Measurements from ENCODE around the gene ADGRD2. TPM values are rescaled to one million over a fixed set of nuclear protein-coding genes. Genes with fewer than 3 reads are reported as not detected.

Gene ADGRD2
- total and polyA plus RNA-seq, 2 of the 13 experiments (the other 11 are each of a cell fraction or from before 2014, with no cell fraction given): not detected

DNA sequence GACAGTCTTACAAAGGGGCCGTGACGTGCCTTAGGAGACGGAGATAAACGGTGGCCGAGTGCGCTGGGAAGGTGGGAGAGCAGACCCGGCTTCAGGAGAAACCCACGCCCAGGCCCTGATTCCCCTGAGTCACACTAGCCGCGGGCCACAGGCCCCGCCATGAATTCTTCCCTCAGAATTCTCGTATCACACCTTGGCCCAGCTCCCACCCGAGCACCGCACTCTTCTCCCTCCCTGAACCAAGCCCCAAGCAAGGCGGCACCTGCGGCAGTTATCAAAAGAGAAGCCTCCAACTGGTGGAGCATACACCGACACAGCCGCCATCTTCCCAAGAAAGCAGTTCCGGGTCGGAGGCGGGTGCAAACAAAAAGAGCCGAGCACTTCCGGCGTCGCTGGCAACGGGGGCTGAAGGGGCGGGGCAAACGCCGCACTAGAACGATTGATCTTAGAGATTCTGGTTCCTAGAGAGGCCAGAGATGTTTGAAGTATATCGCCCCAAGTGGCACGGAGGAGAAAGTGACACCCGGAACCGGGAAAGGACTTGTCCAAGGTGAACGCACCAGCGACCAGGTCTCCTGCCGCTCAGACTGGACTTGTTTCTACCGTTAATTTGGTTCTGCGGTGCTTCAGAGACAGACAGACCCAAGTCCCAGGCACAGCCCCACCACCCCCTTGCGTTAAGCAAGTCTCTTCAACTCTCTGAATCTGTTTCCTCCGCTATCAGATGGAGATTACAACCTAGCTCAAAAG, 35.0 kb upstream of the ADGRD2 start, which contains the start of gene PSMB7 (continued):
- TF ChIP-seq, protein P1, sequence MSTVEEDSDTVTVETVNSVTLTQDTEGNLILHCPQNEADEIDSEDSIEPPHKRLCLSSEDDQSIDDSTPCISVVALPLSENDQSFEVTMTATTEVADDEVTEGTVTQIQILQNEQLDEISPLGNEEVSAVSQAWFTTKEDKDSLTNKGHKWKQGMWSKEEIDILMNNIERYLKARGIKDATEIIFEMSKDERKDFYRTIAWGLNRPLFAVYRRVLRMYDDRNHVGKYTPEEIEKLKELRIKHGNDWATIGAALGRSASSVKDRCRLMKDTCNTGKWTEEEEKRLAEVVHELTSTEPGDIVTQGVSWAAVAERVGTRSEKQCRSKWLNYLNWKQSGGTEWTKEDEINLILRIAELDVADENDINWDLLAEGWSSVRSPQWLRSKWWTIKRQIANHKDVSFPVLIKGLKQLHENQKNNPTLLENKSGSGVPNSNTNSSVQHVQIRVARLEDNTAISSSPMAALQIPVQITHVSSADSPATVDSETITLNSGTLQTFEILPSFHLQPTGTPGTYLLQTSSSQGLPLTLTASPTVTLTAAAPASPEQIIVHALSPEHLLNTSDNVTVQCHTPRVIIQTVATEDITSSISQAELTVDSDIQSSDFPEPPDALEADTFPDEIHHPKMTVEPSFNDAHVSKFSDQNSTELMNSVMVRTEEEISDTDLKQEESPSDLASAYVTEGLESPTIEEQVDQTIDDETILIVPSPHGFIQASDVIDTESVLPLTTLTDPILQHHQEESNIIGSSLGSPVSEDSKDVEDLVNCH (CRISPR knock-in tag; IDR thresholded peaks at IDR 0.05): no peak
- TF ChIP-seq, protein P2, sequence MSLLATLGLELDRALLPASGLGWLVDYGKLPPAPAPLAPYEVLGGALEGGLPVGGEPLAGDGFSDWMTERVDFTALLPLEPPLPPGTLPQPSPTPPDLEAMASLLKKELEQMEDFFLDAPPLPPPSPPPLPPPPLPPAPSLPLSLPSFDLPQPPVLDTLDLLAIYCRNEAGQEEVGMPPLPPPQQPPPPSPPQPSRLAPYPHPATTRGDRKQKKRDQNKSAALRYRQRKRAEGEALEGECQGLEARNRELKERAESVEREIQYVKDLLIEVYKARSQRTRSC (CRISPR knock-in tag; IDR thresholded peaks at IDR 0.05; ENCODE audit: low read depth): no peak
- TF ChIP-seq FOXM1 (CRISPR knock-in tag; IDR thresholded peaks at IDR 0.05) (no peak), KMT2A (CRISPR knock-in tag; IDR thresholded peaks at IDR 0.05) (no peak; the same call in 1 of the 2 replicates), ZNF772 (CRISPR knock-in tag; IDR thresholded peaks at IDR 0.05) (peak; percentile 95), ATF7-NPFF (CRISPR knock-in tag; IDR thresholded peaks at IDR 0.05; ENCODE audit: low read depth) (peak; percentile 49; the same call in 1 of the 2 replicates), FIP1L1 (IDR thresholded peaks at IDR 0.05; ENCODE audit: borderline replicate concordance, insufficient read depth, low read depth, low read length) (0 out of 2 replicates have a peak, but pooled peaks have one; percentile 71), AGO1 (IDR thresholded peaks at IDR 0.05; ENCODE audit: low read depth, low read length, poor library complexity, severe bottlenecking) (no peak)
- TF ChIP-seq, protein P3, sequence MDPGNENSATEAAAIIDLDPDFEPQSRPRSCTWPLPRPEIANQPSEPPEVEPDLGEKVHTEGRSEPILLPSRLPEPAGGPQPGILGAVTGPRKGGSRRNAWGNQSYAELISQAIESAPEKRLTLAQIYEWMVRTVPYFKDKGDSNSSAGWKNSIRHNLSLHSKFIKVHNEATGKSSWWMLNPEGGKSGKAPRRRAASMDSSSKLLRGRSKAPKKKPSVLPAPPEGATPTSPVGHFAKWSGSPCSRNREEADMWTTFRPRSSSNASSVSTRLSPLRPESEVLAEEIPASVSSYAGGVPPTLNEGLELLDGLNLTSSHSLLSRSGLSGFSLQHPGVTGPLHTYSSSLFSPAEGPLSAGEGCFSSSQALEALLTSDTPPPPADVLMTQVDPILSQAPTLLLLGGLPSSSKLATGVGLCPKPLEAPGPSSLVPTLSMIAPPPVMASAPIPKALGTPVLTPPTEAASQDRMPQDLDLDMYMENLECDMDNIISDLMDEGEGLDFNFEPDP (CRISPR knock-in tag; conservative IDR thresholded peaks at IDR 0.05): no peak
- TF ChIP-seq, protein P4, sequence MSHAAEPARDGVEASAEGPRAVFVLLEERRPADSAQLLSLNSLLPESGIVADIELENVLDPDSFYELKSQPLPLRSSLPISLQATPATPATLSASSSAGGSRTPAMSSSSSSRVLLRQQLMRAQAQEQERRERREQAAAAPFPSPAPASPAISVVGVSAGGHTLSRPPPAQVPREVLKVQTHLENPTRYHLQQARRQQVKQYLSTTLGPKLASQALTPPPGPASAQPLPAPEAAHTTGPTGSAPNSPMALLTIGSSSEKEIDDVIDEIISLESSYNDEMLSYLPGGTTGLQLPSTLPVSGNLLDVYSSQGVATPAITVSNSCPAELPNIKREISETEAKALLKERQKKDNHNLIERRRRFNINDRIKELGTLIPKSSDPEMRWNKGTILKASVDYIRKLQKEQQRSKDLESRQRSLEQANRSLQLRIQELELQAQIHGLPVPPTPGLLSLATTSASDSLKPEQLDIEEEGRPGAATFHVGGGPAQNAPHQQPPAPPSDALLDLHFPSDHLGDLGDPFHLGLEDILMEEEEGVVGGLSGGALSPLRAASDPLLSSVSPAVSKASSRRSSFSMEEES (CRISPR knock-in tag; IDR thresholded peaks at IDR 0.05): 0 out of 2 replicates have a peak, but pooled peaks have one; percentile 19
- TF ChIP-seq, protein P5, sequence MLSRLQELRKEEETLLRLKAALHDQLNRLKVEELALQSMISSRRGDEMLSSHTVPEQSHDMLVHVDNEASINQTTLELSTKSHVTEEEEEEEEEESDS (CRISPR knock-in tag; IDR thresholded peaks at IDR 0.05; ENCODE audit: borderline replicate concordance): no peak

Measured in HepG2 (cell line).